ENCODE measurements around the gene MTHFD1L.

The MTHFD1L gene

DNA sequence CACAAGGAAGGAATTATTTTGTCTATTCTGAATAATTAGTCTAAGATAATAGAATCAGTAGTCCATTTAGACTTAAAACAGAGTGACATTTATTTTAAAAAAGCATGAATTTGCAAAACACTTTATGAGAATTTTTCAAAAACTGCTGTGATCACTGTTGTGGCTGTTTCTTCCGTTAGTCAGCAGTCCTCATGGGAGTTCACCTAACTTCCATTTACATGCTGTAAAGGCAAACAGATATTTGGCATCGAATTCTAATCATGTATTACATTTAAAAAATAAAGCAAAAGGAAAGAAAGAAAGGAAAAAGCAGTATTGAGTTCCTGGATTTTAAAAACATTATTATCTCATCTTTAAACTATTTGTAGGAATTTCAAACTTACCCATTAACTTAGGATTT, 111.8 kb downstream of the MTHFD1L start:
- H3K36me3 ChIP-seq = peaks cover 18% of the 10 kb centered on the region
- no peak for DNase-seq
- H3K27me3 ChIP-seq = no peaks in the 10 kb centered on the region
- TF ChIP-seq, protein P1, sequence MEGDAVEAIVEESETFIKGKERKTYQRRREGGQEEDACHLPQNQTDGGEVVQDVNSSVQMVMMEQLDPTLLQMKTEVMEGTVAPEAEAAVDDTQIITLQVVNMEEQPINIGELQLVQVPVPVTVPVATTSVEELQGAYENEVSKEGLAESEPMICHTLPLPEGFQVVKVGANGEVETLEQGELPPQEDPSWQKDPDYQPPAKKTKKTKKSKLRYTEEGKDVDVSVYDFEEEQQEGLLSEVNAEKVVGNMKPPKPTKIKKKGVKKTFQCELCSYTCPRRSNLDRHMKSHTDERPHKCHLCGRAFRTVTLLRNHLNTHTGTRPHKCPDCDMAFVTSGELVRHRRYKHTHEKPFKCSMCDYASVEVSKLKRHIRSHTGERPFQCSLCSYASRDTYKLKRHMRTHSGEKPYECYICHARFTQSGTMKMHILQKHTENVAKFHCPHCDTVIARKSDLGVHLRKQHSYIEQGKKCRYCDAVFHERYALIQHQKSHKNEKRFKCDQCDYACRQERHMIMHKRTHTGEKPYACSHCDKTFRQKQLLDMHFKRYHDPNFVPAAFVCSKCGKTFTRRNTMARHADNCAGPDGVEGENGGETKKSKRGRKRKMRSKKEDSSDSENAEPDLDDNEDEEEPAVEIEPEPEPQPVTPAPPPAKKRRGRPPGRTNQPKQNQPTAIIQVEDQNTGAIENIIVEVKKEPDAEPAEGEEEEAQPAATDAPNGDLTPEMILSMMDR (IDR thresholded peaks at IDR 0.05; ENCODE audit: low read depth, low read length) = no peak
- no peaks in the 10 kb centered on the region for H3K4me1 ChIP-seq
- H3K4me3 ChIP-seq (ENCODE audit: low read depth, low read length) = no peak overlapping the region
- H3K9me3 ChIP-seq = no peaks in the 10 kb centered on the region

DNA sequence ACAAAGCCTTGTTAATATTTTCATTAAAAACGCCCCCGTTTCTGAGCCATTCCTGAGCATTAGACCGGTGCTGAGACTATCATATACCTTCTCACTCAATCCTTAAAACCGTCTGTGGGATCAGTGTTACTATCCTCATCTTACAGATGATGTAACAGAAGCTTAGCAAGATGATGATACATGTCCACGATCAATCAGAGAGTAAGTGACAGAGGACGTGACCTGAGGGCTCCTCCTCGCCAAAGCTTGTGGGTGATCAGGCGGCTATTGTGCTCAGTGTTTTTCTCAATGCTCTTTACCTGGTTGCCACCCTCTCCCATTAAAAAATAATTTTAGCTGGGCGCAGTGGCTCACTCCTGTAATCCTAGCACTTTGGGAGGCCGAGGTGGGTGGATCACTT, 113.1 kb downstream of the MTHFD1L start:
- H3K27me3 ChIP-seq = no peaks in the 10 kb centered on the region
- no peaks in the 10 kb centered on the region for H3K4me1 ChIP-seq
- no peak overlapping the region for H3K4me3 ChIP-seq (ENCODE audit: low read depth, low read length)
- H3K9me3 ChIP-seq = no peaks in the 10 kb centered on the region
- DNase-seq = no peak
- H3K36me3 ChIP-seq = peaks cover 14% of the 10 kb centered on the region
- TF ChIP-seq, protein P1 (IDR thresholded peaks at IDR 0.05; ENCODE audit: low read depth, low read length) = no peak

DNA sequence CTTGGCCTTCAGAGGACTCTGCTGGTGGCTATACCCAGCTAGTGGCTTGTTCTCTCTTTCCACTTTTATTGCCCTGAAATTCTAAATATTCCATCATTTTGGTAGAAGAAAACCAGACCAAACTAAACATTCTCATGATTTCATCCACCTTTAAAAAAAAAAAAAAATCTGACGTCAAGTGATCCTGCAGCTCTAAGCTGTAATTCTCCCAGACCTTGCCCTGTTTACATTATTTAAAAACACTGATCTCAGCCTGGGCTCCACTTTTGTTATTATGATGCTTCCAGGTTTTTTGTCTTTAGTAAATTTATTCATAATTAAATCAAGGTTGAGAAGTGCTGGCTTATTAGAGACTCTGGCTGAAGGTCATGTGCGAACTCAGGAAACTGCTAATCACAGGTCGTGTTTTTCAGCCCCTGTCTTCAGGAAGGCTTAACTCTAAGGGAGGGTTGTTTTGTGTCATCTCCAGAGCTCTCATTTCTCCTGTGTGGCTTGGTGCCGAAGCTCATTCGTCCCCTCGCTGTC, 114.4 kb downstream of the MTHFD1L start:
- TF ChIP-seq, protein P1 (IDR thresholded peaks at IDR 0.05; ENCODE audit: low read depth, low read length) = no peak
- H3K36me3 ChIP-seq = peaks cover 10% of the 10 kb centered on the region; the same call in 1 of the 2 replicates
- H3K4me1 ChIP-seq = no peaks in the 10 kb centered on the region
- no peak for DNase-seq
- no peaks in the 10 kb centered on the region for H3K27me3 ChIP-seq
- H3K9me3 ChIP-seq = no peaks in the 10 kb centered on the region
- H3K4me3 ChIP-seq (ENCODE audit: low read depth, low read length) = no peak overlapping the region

DNA sequence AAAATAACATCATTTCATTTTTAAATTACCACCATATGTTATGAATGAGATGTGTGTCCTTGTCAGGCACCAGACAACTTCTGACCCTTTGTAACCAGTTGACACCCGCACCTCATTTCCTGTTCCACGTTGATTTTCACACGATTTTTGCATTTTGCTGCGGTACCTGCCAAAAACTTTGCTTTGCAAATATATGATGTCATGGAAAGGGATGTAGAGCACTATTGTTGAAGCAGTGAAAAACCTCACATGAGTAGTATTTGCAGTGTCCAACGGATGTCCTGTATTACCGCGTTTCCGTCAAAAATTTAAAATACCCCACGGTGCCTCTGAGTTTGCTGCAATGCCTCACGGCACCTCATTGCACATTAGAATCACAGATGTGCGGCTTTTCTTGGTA, 115.6 kb downstream of the MTHFD1L start:
- Histone ChIP-seq H3K27me3 (no peaks in the 10 kb centered on the region), H3K9me3 (no peaks in the 10 kb centered on the region), H3K4me3 (ENCODE audit: low read depth, low read length) (no peak overlapping the region), H3K4me1 (no peaks in the 10 kb centered on the region), H3K36me3 (peaks cover 10% of the 10 kb centered on the region; the same call in 1 of the 2 replicates)
- no peak for DNase-seq
- TF ChIP-seq, protein P1 (IDR thresholded peaks at IDR 0.05; ENCODE audit: low read depth, low read length) = no peak

DNA sequence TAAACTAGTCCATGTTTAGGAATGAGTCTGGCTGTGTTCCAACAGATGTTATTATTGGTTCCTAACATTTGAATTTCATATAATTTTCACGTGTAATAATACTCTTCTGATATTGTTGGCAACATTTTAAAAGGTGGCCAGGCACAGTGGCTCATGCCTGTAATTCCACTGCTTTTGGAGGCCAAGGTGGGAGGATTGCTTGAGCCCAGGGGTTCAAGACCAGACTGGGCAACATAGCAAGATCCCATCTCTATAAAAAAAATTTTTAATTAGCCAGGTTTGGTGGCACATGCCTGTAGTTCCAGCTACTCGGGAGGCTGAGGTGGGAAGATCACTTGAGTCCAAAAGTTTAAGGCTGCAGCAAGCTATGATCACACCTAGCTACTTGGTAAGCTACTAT, 116.2 kb downstream of the MTHFD1L start:
- Histone ChIP-seq H3K9me3 (no peaks in the 10 kb centered on the region), H3K4me1 (no peaks in the 10 kb centered on the region), H3K4me3 (ENCODE audit: low read depth, low read length) (no peak overlapping the region), H3K36me3 (peaks cover 10% of the 10 kb centered on the region; the same call in 1 of the 2 replicates), H3K27me3 (no peaks in the 10 kb centered on the region)
- DNase-seq = no peak
- TF ChIP-seq, protein P1 (IDR thresholded peaks at IDR 0.05; ENCODE audit: low read depth, low read length) = no peak

DNA sequence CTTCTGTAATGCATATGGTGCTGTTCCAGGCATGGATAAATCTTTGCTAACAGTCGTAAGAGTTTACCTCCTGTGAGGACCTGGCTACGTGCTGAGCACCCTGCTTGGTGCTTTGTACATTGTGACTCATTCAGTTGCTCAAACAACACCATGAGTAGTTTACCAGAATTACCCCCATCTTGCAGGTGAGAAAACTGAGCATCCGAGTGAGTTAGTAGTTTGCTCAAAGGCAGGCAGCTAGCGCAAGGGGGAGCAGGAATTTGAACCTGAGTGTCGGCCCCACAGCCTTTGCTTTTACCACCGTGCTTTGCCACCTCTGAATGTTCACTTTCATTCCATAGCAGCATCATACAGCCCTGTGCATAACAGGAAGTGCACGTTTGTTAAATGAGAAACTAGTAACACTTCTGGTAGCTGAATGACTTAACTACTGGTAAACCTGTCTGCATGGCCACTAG, 121.9 kb downstream of the MTHFD1L start:
- Histone ChIP-seq H3K27me3 (no peaks in the 10 kb centered on the region), H3K36me3 (peaks cover 7% of the 10 kb centered on the region; the same call in 1 of the 2 replicates), H3K4me3 (ENCODE audit: low read depth, low read length) (no peak overlapping the region), H3K4me1 (no peaks in the 10 kb centered on the region), H3K9me3 (no peaks in the 10 kb centered on the region)
- no peak for DNase-seq
- TF ChIP-seq, protein P1 (IDR thresholded peaks at IDR 0.05; ENCODE audit: low read depth, low read length) = no peak
